Activated B cell treated with CpG ODN at 0.5 μM for 24 hours (primary cell): ENCODE data around the gene PCBP1. TPM values are rescaled to one million over a fixed set of nuclear protein-coding genes. Genes with fewer than 3 reads are reported as not detected.

ENCODE experiments used
- ATAC-seq: fragments of 200-7000 bp; cut with Tn5 transposase; one replicate; pipeline ENCODE4 v1.10.0; 2021; ENCODE audit warnings: low read depth, mild to moderate bottlenecking, moderate library complexity
- CTCF ChIA-PET: fragments of 350-600 bp; sonication (Branson Sonifier 250); formaldehyde crosslinking; loops from one replicate; lab custom pipeline; 2021; ENCODE audit warnings: antibody characterized with exemption; lab: Charles Lee
- POLR2A ChIA-PET: fragments of 350-600 bp; sonication (Branson Sonifier 250); formaldehyde crosslinking; loops from one replicate; lab custom pipeline; 2021; ENCODE audit warnings: antibody characterized with exemption; lab: Charles Lee
- DNase-seq: peaks from one replicate; pipeline ENCODE4 v3.0.0; 2022
- H3K27ac Mint-ChIP-seq: one replicate; pipeline ENCODE4 v1.8.0; 2020; ENCODE audit warnings: mixed read lengths
- H3K27me3 Mint-ChIP-seq: one replicate; pipeline ENCODE4 v1.8.0; 2021; ENCODE audit warnings: mixed read lengths
- H3K36me3 Mint-ChIP-seq: one replicate; pipeline ENCODE4 v1.8.0; 2021; ENCODE audit warnings: low read depth, mixed read lengths
- H3K4me1 Mint-ChIP-seq: one replicate; pipeline ENCODE4 v1.8.0; 2021; ENCODE audit warnings: mixed read lengths
- H3K4me3 Mint-ChIP-seq: one replicate; pipeline ENCODE4 v1.8.0; 2020; ENCODE audit warnings: mild to moderate bottlenecking, mixed read lengths
- H3K9me3 Mint-ChIP-seq: one replicate; pipeline ENCODE4 v1.8.0; 2020; ENCODE audit warnings: mixed read lengths
- CTCF ChIP-seq: fragments of 200-600 bp; IDR thresholded peaks from one replicate; pipeline ENCODE4 v1.8.0; 2022; ENCODE audit warnings: antibody characterized with exemption, mild to moderate bottlenecking
- intact Hi-C: fragments of 100-400 bp; cut with micrococcal nuclease; formaldehyde crosslinking; loops from one replicate; pipeline ENCODE4 v1.15.1; 2024
- total RNA-seq: library from RNA; stranded (reverse); gene quantifications from 2 replicates; pipeline ENCODE4 v1.2.3, GENCODE V29; 2022

PCBP1 gene
- total RNA-seq, 1 donor from 2014 or later, result 370 TPM

GRCh38 chr2:70080610-70081200 lies 6.6 kb upstream of the PCBP1 start:
- H3K4me1 Mint-ChIP-seq, result peaks cover 33% of the 10 kb centered on the region

GRCh38 chr2:70081221-70081620 lies 6.1 kb upstream of the PCBP1 start:
- DNase-seq, result no peak
- H3K4me1 Mint-ChIP-seq, result peaks cover 38% of the 10 kb centered on the region
- H3K36me3 Mint-ChIP-seq, result peaks cover 55% of the 10 kb centered on the region
- H3K9me3 Mint-ChIP-seq, result no peaks in the 10 kb centered on the region
- no peak for TF ChIP-seq CTCF
- H3K27ac Mint-ChIP-seq, result no peak overlapping the region
- intact Hi-C loops, result no loop called here
- POLR2A ChIA-PET, result interaction anchor here (1.2 to 30.7 kb wide), 5 partner anchors 10 to 213 kb away, joined by 3 to 976 read pairs (median 192); partner anchors contain the start of genes MXD1 and SNRPG
- no peak overlapping the region for H3K4me3 Mint-ChIP-seq
- H3K27me3 Mint-ChIP-seq, result no peaks in the 10 kb centered on the region
- CTCF ChIA-PET, result no interaction called here
- ATAC-seq, result no peak

More at GRCh38 chr2:70080610-70081200, 6.6 kb upstream of the PCBP1 start:
- no peaks in the 10 kb centered on the region for H3K27me3 Mint-ChIP-seq
- no peak for TF ChIP-seq CTCF
- CTCF ChIA-PET, result no interaction called here
- no peak overlapping the region for H3K4me3 Mint-ChIP-seq
- ATAC-seq (no peak), DNase-seq (no peak)
- H3K36me3 Mint-ChIP-seq, result peaks cover 59% of the 10 kb centered on the region
- intact Hi-C loops, result no loop called here
- POLR2A ChIA-PET, result interaction anchor here (10.9 to 30.7 kb wide), 3 partner anchors 41 to 167 kb away, joined by 192 to 976 read pairs (median 719); partner anchors contain the start of gene MXD1
- no peaks in the 10 kb centered on the region for H3K9me3 Mint-ChIP-seq
- peak overlapping the region; percentile 24 for H3K27ac Mint-ChIP-seq

- Mint-ChIP-seq H3K9me3 (no peaks in the 10 kb centered on the region), H3K27ac (peak overlapping the region; percentile 100), H3K4me3 (peak overlapping the region; percentile 63), H3K4me1 (peaks cover 43% of the 10 kb centered on the region), H3K36me3 (peaks cover 56% of the 10 kb centered on the region), H3K27me3 (no peaks in the 10 kb centered on the region)
- ATAC-seq, result peak; percentile 56
- ChIA-PET CTCF (interaction anchor here (1.0 to 3.9 kb wide), 5 partner anchors 12 to 170 kb away, joined by 3 to 17 read pairs (median 8); partner anchors contain the start of gene MXD1), POLR2A (interaction anchor here (0.7 to 30.7 kb wide), 10 partner anchors 11 to 1309 kb away, joined by 3 to 976 read pairs (median 102); partner anchors contain the start of genes C2orf42, MXD1 and PCYOX1)
- no peak for TF ChIP-seq CTCF
- no peak for DNase-seq
- intact Hi-C loops, result loop anchor here (1.0 kb wide), 2 partner anchors 12 to 169 kb away; no protein-coding TSS in a partner anchor
Measured at GRCh38 chr2:70083344-70084156, 3.7 kb upstream of the PCBP1 start.

GRCh38 chr2:70084973-70085710 lies 2.1 kb upstream of the PCBP1 start:
- intact Hi-C loops, result no loop called here
- CTCF ChIA-PET, result interaction anchor here (0.7 to 3.9 kb wide), 8 partner anchors 9 to 171 kb away, joined by 3 to 17 read pairs (median 4); partner anchors contain the start of gene MXD1
- peaks cover 53% of the 10 kb centered on the region for H3K4me1 Mint-ChIP-seq

More at GRCh38 chr2:70084973-70085710, 2.1 kb upstream of the PCBP1 start:
- ATAC-seq, result peak; percentile 9
- DNase-seq, result peak; percentile 32
- TF ChIP-seq CTCF, result no peak
- peaks cover 56% of the 10 kb centered on the region for H3K36me3 Mint-ChIP-seq
- peak overlapping the region; percentile 96 for H3K4me3 Mint-ChIP-seq
- POLR2A ChIA-PET, result interaction anchor here (0.6 to 30.7 kb wide), 12 partner anchors 8 to 1302 kb away, joined by 3 to 976 read pairs (median 88); partner anchors contain the start of genes C2orf42, FAM136A, MXD1 and PCYOX1
- no peaks in the 10 kb centered on the region for H3K27me3 Mint-ChIP-seq
- H3K9me3 Mint-ChIP-seq, result no peaks in the 10 kb centered on the region
- peak overlapping the region; percentile 100 for H3K27ac Mint-ChIP-seq
